Stimulated activated CD4-positive, alpha-beta T cell treated with anti-CD3 and anti-CD28 coated beads, Interleukin-1b, Interleukin-23, amount 100 ng/mL, for 4 hours (primary cell): ENCODE results near the gene PTTG2.
A peak's percentile ranks its signal among the peaks of the same experiment; 100 is the strongest.
"Not testable (repeated sequence)": the region's sequence is repeated elsewhere in the genome, so short reads cannot be mapped to it uniquely, and the experiment has no call there.

Source experiments
- DNase-seq, 2 donors: peaks; one replicate each; pipeline ENCODE4 v3.0.0-alpha.2; 2020; ENCODE audit warnings: low read depth in 2 of 2

The PTTG2 gene

GRCh38 chr4:37956941-37957340 lies 3.3 kb upstream of the PTTG2 start:
- DNase-seq: no peak

GRCh38 chr4:37958932-37959331 lies 1.3 kb upstream of the PTTG2 start:
- no peak for DNase-seq

- DNase-seq: no peak
Measured at GRCh38 chr4:37960679-37961450, 667 bp downstream of the PTTG2 start.

- DNase-seq: no peak
Measured at GRCh38 chr4:37964734-37965457, 4.7 kb downstream of the PTTG2 start.

- no peak for DNase-seq
Measured at GRCh38 chr4:37966044-37966443, 5.8 kb downstream of the PTTG2 start.

GRCh38 chr4:37967736-37968135 lies 7.5 kb downstream of the PTTG2 start:
- no peak for DNase-seq

GRCh38 chr4:37968747-37969146 lies 8.5 kb downstream of the PTTG2 start:
- DNase-seq: no peak

- peak in 1 of 2 donors; percentile 57 for DNase-seq
Measured at GRCh38 chr4:37970702-37971101, 10.5 kb downstream of the PTTG2 start.

- DNase-seq: no peak
Measured at GRCh38 chr4:37971202-37971601, 11.0 kb downstream of the PTTG2 start.

- no peak for DNase-seq
Measured at GRCh38 chr4:37973441-37973840, 13.2 kb downstream of the PTTG2 start.

- DNase-seq: not testable (repeated sequence)
Measured at GRCh38 chr4:37975321-37975822, 15.2 kb downstream of the PTTG2 start.

- DNase-seq: no peak
Measured at GRCh38 chr4:37976507-37976906, 16.3 kb downstream of the PTTG2 start.

- DNase-seq: peak; percentile 67 to 73
Measured at GRCh38 chr4:37976991-37977470, 16.8 kb downstream of the PTTG2 start.

GRCh38 chr4:37977471-37978247 lies 17.5 kb downstream of the PTTG2 start:
- peak; percentile 49 to 65 for DNase-seq

- no peak for DNase-seq
Measured at GRCh38 chr4:37978248-37978924, 18.2 kb downstream of the PTTG2 start.

GRCh38 chr4:37980246-37980645 lies 20.0 kb downstream of the PTTG2 start:
- DNase-seq: no peak

GRCh38 chr4:37981425-37981824 lies 21.2 kb downstream of the PTTG2 start:
- DNase-seq: no peak

GRCh38 chr4:37981844-37982720 lies 21.9 kb downstream of the PTTG2 start:
- no peak for DNase-seq

GRCh38 chr4:37982736-37983135 lies 22.5 kb downstream of the PTTG2 start:
- no peak for DNase-seq

GRCh38 chr4:37983951-37984350 lies 23.8 kb downstream of the PTTG2 start:
- no peak for DNase-seq
